ENCODE data around the gene ANGPT4. TPM values are rescaled to one million over a fixed set of nuclear protein-coding genes. Genes with fewer than 3 reads are reported as not detected.

ANGPT4 gene
- total RNA-seq, 1 experiment from 2014 or later = not detected

GRCh38 chr20:844473-845225 is 71.5 kb downstream of the ANGPT4 start:
- no TSS peak for BruUV-seq (replicated peaks)
- H3K4me1 ChIP-seq (ENCODE audit: control insufficient read depth, insufficient read depth, low read length) = peaks cover 8% of the 10 kb centered on the region

GRCh38 chr20:843912-844311 is 72.2 kb downstream of the ANGPT4 start:
- H3K9me3 ChIP-seq (ENCODE audit: control insufficient read depth, insufficient read depth, low read depth, low read length) = no peaks in the 10 kb centered on the region
- in situ Hi-C loops (cut with HindIII; ENCODE audit: low pct_unique_long_range_greater_than_20kb, low sequenced_read_pairs) (no loop called here), intact Hi-C loops (cut with micrococcal nuclease; ENCODE audit: unreplicated experiment) (no loop called here)
- no peak for TF ChIP-seq CTCF (IDR thresholded peaks at IDR 0.05)
- H3K27me3 ChIP-seq (ENCODE audit: control insufficient read depth, insufficient read depth, low read length) = no peaks in the 10 kb centered on the region
- ATAC-seq (no peak), DNase-seq (ENCODE audit: low read depth, low spot score) (no peak)
- no peak overlapping the region for H3K27ac ChIP-seq (ENCODE audit: low read length)
- ChIA-PET CTCF (interaction anchor here (0.6 to 0.7 kb wide), 2 partner anchors 430 to 459 kb away, joined by 4 to 5 read pairs; no protein-coding TSS in a partner anchor), POLR2A (no interaction called here)
- no peak overlapping the region for H3K4me3 ChIP-seq (ENCODE audit: low read depth in 2 of 2, low read length in 2 of 2)
- BruUV-seq (replicated peaks) = no TSS peak
- H3K36me3 ChIP-seq (ENCODE audit: control insufficient read depth, insufficient read depth, low read length) = peaks cover 3% of the 10 kb centered on the region; the same call in 1 of the 2 replicates
- H3K4me1 ChIP-seq (ENCODE audit: control insufficient read depth, insufficient read depth, low read length) = peaks cover 8% of the 10 kb centered on the region

More at GRCh38 chr20:844473-845225, 71.5 kb downstream of the ANGPT4 start:
- Histone ChIP-seq H3K27me3 (ENCODE audit: control insufficient read depth, insufficient read depth, low read length) (no peaks in the 10 kb centered on the region), H3K4me3 (ENCODE audit: low read depth in 2 of 2, low read length in 2 of 2) (peak overlapping the region in 1 of 2 experiments; percentile 8; a peak in 1 of 4 replicates), H3K9me3 (ENCODE audit: control insufficient read depth, insufficient read depth, low read depth, low read length) (no peaks in the 10 kb centered on the region), H3K27ac (ENCODE audit: low read length) (no peak overlapping the region), H3K36me3 (ENCODE audit: control insufficient read depth, insufficient read depth, low read length) (peaks cover 3% of the 10 kb centered on the region; the same call in 1 of the 2 replicates)
- intact Hi-C loops (cut with micrococcal nuclease; ENCODE audit: unreplicated experiment) = no loop called here
- ChIA-PET CTCF (interaction anchor here (0.5 to 0.7 kb wide), 3 partner anchors 27 to 458 kb away, joined by 4 to 13 read pairs (median 5); no protein-coding TSS in a partner anchor), POLR2A (no interaction called here)
- DNase-seq (ENCODE audit: low read depth, low spot score) (no peak), ATAC-seq (peak; percentile 75)
- TF ChIP-seq POLR2AphosphoS5 (IDR thresholded peaks at IDR 0.05; ENCODE audit: low read depth, low read length) (no peak), TCF7L2 (IDR thresholded peaks at IDR 0.05; ENCODE audit: low read depth, low read length) (no peak), SIN3A (IDR thresholded peaks at IDR 0.05; ENCODE audit: borderline replicate concordance, insufficient read depth, low read depth, low read length) (no peak), REST (IDR thresholded peaks at IDR 0.05; ENCODE audit: insufficient read depth in 1 of 2, low read depth in 2 of 2, low read length in 1 of 2) (no peak), CTCF (IDR thresholded peaks at IDR 0.05) (no peak)
- in situ Hi-C loops (cut with HindIII; ENCODE audit: low pct_unique_long_range_greater_than_20kb, low sequenced_read_pairs) = no loop called here
